Hematopoietic multipotent progenitor cell treated with erythropoietin and hydrocortisone succinate and interleukin-3 and kit ligand, for 6 days (in vitro differentiated cells): ENCODE results near the gene NUP188.
"Not testable (repeated sequence)": the region's sequence is repeated elsewhere in the genome, so short reads cannot be mapped to it uniquely, and the experiment has no call there.

ENCODE experiments used
- DNase-seq: peaks from one replicate; pipeline ENCODE4 v3.0.0-alpha.2; 2015

NUP188 gene

GRCh38 chr9:128944966-128945365 lies 2.5 kb upstream of the NUP188 start:
- not testable (repeated sequence) for DNase-seq

DNA sequence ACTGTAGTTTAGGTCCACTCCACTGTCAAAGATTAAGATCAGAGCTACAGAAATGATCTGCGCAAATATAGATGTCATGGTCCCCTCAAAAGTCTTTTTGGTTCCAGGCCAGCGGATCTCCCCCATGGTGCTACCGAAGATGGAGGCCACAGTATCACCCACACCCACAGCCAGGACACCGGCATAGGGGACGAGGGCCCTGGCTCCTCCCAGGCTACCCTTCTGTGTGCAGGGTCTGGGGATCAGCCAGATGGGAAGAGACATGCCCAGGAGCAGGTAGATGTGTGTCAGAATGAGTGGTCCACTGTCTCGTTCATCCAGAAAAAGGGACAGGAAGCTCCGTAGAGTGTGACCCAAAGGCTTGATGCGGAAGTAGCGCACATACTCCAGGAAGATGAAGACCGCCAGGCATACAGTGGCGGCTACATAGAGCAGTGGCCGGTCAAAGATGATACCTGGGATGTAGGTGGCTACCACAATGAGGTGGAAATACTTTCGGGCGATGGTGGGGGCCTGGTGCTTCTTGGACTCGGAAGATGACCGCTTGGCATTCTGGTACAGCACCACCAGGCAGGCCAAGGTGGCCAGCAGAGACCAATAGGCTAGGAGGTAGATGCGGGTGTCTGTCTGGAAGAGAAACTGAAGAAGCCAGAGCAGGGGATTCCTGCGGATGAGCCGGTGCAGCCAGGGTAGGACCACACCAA lies 1.5 kb upstream of the NUP188 start:
- DNase-seq: no peak

DNA sequence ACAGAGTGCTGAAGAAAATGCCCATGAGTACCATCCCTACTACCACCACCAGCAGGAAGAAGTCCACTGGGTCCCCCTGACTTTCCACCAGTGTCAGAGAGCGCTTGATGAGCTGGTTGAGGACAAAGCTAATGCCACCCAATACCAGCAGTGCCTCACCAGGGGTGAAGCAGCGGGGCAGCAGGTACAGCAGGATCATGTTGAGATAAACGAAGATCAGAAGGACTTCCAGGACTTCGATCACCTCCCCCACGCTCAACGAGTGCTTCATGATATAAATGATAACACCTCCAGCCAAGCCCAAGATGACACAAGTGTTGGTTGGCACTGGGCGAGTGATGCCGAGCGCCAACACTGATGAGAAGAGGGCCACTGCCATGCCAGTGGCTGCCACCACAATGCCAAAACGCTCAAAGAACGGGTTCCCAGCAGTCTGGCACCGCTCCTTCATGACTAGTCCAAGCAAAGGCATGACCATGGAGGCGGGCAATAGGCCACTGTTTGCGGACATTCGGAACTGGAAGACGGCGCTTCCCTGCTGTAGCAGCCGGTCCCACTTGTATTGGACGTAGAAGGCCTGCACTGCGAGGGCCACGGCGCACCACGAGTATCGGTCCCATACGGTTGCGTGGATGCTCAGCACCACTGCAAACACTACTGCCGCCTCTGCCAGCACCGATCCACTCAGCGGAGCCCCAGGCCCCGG lies 775 bp upstream of the NUP188 start:
- DNase-seq: peak; percentile 51

GRCh38 chr9:128947277-128947526 lies 297 bp upstream of the NUP188 start:
- no peak for DNase-seq

DNA sequence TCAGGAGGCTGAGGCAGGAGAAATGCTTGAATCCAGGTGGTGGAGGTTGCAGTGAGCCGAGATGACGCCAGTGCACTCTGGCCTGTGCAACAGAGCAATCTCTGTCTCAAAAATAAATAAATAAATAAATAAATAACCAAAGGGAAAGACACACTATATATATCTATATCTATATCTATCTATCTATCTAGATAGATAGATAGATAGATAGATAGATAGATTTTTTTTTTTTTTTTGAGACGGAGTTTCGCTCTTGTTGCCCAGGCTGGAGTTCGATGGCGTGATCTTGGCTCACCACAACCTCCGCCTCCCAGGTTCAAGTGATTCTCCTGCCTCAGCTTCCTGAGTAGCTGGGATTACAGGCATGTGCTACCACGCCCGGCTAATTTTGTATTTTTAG lies 13.9 kb downstream of the NUP188 start:
- not testable (repeated sequence) for DNase-seq

DNA sequence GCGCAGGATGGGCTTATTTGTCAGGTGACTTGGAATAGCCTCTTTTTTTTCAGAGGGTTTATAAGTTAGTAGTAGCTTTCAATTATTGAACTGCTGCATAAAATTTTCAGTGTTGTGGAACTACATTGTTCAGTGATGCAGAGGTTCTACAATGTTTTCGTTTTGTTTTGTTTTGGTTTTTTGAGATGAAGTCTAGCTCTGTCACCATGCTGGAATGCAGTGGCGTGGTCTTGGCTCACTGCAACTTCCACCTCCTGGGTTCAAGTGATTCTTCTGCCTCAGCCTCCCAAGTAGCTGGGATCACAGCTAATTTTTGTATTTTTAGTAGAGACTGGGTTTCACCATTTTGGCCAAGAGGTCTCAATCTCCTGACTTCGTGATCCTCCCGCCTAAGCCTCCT lies 22.0 kb downstream of the NUP188 start:
- DNase-seq: no peak

GRCh38 chr9:128972956-128973355 lies 25.5 kb downstream of the NUP188 start:
- no peak for DNase-seq

- DNase-seq: no peak
Measured at GRCh38 chr9:128979111-128979510, 31.6 kb downstream of the NUP188 start.

GRCh38 chr9:128983536-128983935 lies 36.0 kb downstream of the NUP188 start:
- no peak for DNase-seq

- no peak for DNase-seq
Measured at GRCh38 chr9:128986671-128987070, 39.2 kb downstream of the NUP188 start.

DNA sequence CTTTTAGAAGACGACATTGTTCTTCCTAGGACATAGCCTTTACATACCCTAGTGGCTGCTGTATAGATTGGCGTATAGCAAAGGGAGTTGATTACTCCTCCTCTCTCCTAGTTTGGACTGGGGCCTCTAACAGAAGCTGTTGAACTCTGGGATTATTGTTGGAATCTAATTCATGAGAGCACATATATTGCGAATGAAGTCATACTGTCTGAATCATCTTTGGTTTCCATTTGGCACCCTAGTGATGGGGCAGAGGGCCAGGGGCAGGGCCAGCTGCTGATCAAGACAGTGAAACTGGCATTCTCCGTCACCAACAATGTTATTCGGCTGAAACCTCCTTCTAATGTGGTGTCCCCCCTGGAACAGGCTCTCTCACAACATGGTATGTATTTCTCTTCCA lies 40.3 kb downstream of the NUP188 start:
- no peak for DNase-seq

- peak; percentile 46 for DNase-seq
Measured at GRCh38 chr9:128992995-128993394, 45.5 kb downstream of the NUP188 start.

DNA sequence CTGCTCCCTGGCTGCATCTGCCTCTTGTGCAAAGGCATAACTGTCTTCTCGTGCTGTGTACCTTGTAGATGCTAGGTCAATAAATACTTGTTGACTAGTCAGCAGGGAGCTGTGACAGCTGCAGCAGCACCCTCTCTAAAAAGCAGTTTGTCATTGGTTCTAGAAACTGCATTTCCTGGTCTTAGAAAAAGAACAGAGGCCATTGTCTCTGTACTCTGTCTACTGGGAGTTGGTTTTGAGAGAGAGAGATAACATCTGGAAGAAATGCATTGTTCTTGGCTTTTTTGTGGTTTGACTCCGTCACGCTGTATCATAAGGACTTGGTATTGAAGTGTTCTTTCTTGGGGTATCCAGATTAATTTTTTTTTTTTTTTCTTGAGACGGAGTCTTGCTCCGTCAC lies 48.3 kb downstream of the NUP188 start:
- no peak for DNase-seq

DNA sequence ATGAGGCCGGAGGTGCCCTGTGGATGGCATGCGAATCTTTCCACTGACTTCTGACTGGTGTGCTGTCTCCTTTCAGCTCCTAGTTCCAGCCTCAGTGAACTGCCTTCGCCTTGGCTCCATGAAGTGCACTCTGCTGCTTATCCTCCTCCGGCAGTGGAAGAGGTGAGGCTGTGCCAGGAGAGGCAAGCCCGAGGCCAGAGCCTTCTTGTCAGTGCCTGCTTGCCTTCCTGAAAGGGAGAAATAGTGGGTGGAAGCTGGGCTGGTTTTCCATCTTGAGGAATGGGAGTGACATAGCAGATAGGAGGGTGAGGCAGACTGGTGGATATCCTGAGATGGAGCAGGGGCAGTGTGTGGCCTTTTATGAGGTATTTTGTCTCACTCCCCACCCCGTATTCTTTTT lies 51.0 kb downstream of the NUP188 start:
- no peak for DNase-seq

GRCh38 chr9:128999581-129000206 lies 52.2 kb downstream of the NUP188 start:
- no peak for DNase-seq

DNA sequence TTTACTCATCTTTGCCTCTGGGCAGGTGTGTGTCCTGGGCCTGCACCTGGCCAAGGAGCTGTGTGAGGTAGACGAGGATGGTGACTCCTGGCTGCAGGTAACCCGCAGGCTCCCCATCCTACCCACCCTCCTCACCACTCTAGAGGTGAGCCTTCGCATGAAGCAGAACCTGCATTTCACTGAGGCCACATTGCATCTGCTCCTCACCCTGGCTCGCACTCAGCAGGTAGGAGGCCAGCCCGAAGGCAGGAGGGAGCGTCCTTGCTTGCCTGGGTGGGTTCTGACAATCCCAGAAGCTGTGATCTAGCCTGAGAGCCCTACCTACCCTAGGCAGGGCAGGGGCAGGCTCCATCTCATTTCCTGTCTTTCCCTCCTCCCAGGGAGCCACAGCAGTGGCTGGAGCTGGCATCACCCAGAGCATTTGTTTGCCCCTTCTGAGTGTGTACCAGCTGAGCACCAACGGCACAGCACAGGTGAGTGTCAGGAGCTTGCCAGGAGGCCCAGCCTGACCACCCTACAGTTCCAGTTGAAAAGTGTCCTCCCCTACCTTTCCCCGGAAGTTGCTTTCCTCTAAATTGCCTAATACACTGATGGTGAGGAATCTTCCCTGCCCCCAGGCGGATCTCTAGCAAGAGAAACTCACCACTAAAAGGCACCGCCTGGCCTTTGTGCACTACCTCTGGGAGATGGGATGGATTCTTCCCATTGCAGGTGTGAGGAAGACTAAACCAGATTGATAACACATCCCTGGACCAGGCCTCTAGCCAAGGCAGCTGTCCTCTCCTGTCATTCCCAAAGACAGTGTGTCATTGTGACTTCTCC lies 54.2 kb downstream of the NUP188 start:
- no peak for DNase-seq

DNA sequence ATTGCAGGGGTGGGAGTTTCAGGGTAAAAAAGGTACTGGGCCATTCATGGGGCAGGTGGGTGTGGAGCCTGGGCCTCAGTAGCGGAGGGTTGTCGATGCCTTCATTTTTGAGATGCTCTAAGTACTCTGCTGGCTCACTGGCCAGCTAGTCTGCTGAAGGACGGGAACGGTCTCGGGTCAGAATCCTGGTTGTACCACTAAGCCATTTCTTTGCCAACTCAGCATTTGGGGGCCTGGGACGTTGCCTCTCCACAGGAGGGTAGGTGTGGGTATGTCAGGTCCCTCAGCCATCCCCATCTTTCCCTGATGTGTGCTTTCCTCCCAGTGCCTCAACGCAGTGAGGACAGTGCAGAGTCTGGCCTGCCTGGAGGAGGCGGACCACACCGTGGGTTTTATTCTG lies 55.5 kb downstream of the NUP188 start:
- DNase-seq: no peak

GRCh38 chr9:129004173-129004572 lies 56.7 kb downstream of the NUP188 start:
- not testable (repeated sequence) for DNase-seq

GRCh38 chr9:129005336-129005997 lies 58.0 kb downstream of the NUP188 start:
- DNase-seq: no peak

GRCh38 chr9:129006328-129007034 lies 59.0 kb downstream of the NUP188 start:
- DNase-seq: peak; percentile 93

DNA sequence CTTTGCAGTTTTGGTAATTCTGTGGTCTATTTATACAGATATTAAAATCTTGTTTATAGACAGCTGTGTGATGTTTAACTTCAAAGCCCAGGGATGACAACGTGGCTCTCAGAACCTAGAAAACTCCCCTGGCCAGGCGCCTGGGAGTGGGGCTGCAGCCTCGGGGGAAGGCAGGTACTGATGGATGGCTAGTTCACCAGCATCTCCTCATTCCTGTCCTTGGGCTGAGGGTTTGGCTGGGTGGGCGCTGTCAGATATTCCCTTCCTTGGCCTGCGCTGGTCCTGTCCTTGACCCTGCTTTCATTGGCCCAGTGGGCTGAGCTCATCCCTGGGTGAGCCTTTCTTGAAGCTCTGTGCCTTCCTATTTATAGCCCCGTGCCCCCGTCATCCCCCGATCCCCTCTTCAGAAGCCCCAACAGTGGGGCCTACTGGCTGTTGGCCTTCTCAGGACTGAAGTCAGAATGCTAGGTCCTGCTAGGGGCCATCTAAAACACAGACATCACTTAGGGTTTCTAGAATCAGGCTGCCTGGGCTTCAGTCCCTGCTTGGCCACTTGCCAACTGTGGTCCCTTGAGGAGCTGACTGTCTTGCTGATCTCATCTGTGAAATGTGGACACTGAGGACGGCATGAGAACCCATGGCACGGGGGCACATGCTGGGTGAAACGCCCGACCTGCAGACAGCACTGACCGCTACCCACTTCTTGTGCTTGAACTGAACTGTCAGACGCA lies 59.7 kb downstream of the NUP188 start:
- no peak for DNase-seq
